ENCODE measurements around the gene TSPAN31.

DNA sequence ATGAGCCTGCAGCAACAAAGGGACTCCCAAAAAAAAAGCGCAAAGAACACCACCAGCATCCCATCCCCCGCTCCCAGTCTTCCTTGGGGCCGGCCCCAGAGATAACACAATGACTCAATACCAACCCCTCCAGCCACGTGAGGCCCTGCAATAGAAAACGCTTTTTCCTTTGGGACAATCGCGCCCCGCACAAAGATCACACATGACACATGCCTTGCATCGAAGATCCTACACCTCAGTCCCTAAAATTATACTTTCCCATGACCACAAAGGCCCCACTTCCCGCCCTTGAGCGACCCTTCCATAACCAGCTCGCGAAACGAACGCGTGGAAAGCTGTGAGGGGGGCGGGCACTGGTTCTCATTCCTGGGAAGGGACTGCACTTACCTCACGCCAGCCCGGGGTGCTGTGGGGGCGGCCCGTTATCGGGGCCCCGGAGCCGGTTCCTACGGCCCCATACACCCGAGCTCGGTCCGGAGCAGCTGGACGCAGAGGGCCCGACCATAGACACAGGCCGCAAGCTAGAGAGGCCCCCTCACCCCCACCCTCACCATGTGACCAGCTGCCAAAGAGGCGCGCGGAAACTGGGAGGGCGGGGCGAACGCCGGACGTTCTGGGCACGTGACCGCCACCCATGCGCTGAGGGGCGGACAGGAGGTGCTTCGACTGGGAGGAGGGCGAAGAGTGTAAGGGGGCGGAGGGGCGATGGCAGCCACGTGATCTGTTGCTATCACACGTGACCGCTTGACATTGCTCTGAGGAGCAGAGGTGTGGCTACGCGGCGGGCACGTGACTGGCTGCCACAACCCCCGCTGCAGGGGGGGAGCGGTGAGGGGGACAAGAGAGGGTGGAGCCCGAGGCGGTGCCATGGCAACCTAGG, 7.2 kb downstream of the TSPAN31 start, which contains the start of gene CDK4:
- TF ChIP-seq, protein P1, sequence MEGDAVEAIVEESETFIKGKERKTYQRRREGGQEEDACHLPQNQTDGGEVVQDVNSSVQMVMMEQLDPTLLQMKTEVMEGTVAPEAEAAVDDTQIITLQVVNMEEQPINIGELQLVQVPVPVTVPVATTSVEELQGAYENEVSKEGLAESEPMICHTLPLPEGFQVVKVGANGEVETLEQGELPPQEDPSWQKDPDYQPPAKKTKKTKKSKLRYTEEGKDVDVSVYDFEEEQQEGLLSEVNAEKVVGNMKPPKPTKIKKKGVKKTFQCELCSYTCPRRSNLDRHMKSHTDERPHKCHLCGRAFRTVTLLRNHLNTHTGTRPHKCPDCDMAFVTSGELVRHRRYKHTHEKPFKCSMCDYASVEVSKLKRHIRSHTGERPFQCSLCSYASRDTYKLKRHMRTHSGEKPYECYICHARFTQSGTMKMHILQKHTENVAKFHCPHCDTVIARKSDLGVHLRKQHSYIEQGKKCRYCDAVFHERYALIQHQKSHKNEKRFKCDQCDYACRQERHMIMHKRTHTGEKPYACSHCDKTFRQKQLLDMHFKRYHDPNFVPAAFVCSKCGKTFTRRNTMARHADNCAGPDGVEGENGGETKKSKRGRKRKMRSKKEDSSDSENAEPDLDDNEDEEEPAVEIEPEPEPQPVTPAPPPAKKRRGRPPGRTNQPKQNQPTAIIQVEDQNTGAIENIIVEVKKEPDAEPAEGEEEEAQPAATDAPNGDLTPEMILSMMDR (IDR thresholded peaks at IDR 0.05) = no peak
- no peak for TF ChIP-seq POLR2A (IDR thresholded peaks at IDR 0.05)
